ENCODE results near the gene THADA.
A peak's percentile ranks its signal among the peaks of the same experiment; 100 is the strongest.
"Not testable (repeated sequence)": the region's sequence is repeated elsewhere in the genome, so short reads cannot be mapped to it uniquely, and the experiment has no call there.

THADA gene

DNA sequence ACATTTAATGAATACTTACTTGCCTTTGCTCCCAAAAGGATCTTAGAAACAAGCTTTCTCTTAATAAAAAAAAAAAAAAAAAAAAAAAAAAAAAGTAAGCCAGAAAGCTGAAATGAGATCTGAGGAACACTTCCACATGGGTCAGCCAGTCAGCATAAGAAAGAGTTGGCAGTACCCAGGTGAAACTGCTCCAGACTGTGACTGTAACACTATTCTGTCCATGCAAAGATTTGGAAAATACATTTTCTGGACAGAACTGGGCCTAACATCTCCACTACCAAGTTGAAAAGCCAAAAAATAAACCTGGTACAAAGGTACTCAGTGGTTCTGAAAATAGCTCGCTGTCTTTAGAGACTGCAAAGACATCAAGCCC is 135.7 kb downstream of the THADA start:
- no peak for DNase-seq

DNA sequence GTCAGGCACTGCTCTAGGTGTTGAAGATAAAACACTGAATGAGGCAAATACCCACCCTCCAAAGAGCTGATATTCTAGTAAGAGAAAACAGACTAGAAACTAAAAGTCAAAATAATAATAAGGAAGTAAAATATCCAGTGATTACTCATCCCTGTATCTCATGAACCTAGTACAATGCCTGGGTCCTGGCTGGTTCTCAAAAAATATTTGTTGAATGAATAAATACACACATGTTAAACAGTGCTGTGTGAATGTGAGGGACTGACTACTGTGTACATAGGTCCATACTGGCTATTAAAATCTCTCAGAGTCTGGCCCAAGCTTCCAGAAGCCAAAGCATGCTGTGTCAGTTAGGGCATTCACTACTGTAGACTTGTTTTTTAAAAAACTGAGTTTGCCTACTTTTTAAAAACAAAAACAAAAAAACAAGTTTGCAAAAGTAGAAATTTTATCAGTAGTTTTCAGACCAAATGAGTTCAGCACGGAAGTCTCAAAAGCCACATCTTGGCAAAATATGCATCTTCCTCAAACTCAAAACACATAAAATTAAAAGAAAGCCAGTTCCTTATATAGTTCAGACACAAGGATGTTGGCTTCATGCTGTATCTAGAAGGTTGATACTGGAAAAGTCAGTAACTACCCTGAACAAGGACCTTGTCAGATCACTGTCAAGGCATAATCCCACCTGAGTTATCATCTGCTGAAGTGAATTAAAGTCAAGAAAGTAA is 136.2 kb downstream of the THADA start:
- no peak for DNase-seq

DNA sequence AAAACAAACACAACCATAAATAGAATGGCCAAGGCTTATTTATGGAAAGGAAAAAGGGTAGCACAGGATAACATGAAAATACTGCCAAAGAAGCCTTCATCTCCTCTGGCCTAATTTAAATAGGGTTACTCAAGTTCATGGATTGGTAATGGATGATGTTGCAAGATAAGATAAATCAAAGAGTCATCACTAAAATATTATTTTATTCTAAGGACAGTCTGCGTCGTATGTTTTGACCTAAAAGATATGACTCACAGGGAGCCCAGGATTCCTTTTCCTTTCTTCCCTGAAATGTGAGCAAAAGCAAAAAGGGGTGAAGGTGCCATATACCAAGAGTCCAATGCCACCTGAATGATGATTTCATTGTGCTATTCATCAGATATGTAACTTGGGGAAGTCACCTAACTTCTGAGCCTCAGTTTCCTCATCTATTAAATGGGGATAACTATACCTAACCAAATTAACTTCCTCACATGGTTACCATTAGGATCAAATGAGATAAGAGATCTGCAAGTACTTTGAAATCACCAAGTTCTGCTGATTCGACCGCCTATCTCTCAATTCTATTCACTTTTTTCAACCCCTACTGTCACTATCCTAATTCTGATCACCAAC is 137.7 kb downstream of the THADA start:
- DNase-seq = no peak

DNA sequence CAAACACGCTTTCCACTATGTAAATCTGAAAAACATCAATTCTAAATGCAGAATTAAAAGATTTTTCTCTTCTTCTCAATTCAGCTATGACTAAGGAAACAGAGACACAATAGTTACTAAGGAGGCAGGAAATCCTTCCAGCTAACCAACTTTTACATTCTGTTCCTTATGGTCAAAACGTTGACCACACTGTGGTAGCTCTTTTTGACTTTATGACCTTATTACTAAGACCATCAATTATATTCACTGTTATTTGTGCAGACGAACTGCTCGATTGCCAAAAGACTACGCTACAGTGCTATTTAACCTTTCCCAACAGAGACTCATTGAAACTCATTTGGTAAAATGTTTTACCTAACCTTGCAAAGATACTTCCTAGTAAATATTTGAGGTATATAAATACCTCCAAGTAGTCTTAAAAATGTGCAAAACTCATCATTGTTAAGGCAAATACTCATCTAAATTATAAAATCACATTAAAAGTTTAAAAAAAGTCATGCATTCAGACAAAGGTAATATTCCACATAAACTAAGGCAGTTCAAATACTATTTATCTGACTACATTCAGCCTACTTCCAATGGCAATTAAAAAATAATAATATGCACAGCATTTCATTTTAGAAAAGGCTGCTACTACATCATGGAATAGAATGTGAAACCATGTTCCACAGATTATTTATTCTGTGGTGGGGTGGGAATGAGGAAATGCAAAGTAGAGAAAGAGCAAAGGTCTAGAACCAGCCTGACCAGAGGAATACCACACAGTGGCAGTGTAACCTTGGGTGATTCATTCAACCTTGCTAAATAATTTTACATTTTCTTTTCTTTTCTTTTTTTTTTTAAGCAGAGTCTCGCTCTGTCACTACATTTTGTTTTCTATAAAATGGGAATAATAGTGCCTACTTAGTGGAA is 139.9 kb downstream of the THADA start:
- no peak for DNase-seq

DNA sequence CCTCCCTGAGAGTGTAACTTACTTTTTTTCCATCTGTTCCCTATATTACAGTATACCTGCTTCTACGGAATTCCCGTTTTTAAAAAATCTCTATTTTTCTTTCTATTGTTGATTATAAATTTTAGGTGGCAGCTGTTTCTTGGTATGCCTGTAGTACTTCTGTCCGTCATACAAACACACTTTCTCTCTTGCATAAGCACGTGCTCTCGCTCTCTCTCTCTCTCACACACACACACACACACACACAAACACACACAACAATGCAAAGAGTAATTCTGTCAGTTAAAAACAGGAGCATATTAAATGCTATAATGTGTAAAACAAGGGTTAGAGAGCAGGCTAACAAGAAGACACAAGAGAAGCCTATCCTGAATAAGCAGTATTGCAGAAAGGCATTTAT is 140.5 kb downstream of the THADA start:
- DNase-seq = no peak

DNA sequence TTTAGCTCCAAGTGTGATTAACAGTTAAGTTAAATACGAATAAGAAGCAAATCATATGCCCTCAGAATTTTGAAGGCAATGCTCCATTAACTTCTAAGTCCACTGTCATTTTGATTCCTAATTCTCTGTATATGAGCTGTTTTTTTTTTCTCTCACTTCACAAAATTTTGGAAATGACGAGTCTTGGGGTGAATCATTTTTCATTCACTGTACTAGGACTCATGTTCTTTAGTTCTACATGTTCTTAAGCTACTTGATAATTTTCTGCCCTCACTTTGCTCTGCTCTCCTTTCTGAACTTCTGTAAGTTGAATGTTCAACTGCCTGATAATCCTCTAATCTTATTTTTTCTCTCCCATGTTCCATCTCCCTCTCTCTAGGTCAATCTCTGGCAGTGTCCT is 141.0 kb downstream of the THADA start:
- no peak for DNase-seq

DNA sequence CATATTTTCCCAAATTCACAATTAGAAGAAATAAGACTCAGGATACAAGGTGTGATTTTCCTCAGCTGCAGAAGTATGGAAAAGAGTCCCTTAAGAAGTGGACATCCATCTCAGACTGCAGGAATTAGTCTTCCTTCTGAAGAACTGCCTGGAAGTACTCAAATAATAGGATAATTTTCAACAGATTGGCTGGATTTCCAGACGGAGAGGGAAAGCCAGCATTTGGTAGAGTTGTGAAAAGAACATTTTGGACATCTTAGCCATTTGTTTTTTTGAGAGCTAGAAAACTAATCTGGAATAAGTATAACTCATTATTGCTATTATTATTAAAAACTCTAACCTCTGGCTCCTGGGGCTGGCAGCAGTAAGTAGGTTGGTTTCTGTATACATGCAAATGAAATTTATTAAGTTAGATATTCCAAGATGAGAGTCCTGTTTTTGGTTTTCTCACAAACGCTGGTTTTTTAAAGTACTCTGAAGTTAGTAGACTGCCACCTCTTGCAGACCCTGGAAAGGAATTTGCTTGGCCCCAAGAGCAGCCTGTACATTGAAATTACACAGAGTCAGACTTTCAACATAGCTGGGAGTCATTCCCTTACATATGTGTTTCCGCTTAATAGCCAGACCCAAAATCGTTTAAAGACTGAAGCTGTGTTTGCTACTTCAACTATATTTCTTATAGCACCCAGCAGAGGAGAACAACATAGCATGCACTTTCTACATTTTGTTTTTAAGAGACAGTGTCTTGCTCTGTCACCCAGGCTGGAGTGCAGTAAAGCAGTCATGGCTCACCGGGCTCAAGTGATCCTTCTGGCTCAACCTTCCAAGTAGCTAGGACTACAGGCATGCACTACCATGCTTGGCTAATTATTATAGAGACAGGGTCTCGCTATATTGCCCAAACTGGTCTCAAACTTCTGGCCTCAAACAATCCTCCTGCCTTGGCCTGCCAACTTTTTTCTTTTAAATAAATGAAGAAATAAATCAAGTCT is 142.4 kb downstream of the THADA start:
- DNase-seq = peak; percentile 53

DNA sequence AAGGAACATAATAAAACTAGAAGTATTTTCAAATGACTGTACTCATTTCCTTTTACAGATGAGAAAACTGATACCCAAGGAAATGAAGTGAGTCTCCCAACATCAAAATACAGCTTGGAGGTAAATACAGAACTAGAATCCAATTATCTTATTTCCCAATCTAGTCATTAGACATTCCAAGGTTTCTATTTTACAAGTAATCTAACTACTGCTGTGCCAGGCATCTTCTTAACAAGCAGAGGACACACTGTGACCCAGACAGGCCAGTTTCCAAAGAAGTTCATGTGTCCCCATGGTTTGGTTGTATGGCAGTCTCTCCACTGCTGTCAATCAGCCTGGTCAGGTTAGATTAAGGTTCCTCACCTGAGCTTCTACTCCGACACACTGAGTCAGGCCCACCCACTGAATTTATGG is 143.5 kb downstream of the THADA start:
- DNase-seq = no peak

DNA sequence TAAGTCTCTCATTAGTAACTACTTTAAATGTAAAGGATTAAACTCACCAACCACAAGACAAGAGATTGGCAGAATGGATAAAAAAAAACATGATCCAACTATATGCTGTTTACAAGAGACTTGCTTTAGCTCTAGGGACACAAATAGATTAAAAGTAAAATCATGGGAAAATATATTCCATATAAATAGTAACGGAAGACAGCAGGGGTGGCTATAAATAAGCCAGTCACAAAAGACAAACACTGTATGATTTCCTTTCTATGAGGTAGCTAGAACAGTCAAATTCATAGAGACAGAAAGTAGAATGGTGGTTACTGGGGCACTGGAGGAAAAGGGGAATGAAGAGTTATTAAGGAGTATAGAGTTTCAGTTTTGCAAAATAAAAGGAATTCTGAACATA is 145.2 kb downstream of the THADA start:
- no peak for DNase-seq

DNA sequence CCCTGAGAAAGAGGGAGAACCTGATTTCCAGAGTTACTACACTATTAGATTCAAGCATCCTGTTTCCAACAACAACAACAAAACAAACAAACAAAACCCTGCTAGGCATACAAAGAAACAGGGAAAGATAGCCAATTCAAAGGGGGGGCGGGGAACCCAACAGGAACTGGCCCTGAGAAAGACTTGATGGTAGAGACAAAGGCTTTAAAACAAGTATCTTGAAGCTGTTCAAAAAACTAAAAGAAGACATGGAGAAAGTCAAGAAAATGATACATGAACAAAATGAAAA is 147.1 kb downstream of the THADA start:
- no peak for DNase-seq

DNA sequence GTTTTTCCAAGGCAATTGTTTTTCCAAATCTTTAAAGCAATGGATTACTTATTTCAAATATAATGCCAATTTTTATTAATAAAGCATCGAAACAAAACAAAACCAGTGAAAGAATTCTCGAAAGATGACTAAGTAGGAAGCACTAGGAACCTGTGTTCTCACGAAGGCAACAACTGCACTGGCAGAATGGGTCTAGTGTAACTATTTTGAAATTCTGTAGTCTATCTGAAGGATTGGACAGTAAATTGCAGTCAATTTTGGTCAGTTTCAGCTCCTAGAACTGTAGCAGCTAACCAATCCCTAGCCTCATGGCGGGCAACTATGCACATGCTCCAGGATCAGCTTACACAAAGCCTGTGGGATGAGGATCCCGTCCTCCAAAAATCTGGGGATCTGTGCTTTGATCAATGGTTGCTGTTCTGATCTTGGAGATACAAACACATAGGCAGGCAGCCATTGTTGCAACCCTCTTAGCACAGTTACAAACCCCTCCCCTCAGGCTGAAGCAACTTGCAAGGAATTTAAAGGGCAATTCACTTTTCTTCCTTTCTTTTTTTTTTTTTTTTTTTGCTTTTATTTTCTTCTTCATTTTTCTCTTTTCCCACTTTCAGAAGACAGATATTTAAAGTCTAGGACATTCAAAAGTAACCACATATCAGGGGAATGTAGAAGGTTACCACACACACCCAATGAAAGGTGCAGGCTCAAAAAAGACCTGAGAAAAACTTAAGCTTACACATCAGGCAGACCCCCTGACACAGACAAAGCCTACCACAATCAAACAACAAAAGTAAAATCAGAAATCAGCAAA is 147.6 kb downstream of the THADA start:
- no peak for DNase-seq

DNA sequence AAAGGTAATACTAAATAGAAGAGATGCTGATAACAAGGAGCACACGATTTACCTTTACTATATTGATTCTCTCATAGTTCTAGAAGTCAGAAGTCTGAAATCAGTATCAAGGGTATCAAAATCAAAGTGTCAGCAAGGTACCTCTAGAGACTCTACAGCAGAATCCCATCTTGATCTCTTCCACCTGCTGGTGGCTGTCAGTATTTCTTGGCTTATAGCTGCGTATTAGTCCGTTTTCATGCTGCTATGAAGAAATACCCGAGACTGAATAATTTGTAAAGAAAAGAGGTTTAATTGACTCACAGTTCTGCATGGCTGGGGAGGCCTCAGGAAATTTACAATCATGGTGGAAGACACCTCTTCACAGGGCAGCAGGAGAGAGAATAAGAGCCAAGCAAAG is 149.1 kb downstream of the THADA start:
- DNase-seq = not testable (repeated sequence)

DNA sequence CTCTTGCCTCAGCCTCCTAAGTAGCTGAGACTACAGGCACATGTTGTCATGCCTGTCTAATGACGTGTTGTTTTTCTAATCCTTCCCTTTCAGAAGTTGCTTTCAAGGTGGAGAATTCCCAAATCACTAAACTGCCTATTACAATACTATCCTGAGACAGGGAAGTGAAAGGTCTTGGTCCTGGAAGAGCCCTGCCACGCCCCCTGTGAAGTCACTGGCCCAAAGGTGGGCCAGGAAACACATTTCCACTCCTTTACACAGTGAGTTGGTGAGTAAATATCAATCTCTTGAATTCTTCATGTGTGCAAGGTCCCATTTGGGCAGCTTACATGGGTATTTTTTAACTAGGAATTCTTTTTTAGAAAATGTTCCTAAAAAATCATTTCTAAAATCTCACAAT is 150.1 kb downstream of the THADA start:
- no peak for DNase-seq

DNA sequence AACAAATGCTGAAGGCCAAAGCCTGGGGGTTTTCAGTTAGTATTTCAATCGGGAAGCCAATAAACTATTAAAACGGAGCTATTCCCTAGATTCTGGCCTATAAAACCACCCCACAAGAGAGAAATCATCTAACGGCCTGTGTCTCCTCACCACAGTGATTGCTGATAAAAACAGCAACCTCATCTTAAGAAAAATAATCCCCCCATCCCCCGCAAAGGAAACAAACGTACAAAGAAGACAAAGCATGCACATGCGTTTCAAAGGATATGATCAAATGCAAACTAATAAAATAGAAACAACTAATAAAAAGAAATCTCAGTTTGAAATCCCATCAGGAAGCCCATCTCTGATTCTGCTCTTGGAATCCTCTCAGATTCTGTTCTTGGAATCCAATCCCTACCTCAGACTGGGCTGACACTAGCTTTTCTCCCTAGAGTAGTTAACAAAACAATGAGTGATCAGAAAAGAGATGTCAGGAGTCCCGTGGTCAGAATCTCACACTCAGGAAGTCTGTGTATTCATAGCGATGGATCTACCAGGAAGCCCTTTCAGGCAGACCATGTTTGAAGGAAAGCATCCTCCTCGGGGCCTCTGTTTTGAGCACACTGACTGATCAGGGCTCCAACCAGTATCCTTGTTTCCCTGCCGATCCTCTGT is 150.7 kb downstream of the THADA start:
- no peak for DNase-seq

DNA sequence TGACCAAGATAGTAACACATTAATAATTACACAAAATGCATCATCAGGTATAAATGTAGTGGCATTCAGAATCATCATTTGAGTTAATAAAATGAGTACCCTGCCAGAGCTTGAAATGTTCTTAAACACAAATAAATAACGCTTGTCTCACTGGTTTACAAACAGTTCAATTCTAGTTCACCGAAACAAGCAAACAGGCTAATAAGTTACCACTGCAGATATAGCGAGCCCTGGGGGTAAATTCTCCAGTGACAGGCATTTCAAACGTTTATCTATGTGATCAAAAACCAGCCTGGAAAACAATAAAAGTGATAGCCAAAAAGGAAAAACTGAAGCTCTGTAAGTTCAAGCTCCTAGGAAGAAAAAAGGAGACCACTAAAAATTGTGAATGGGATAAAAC is 152.6 kb downstream of the THADA start:
- DNase-seq = no peak

DNA sequence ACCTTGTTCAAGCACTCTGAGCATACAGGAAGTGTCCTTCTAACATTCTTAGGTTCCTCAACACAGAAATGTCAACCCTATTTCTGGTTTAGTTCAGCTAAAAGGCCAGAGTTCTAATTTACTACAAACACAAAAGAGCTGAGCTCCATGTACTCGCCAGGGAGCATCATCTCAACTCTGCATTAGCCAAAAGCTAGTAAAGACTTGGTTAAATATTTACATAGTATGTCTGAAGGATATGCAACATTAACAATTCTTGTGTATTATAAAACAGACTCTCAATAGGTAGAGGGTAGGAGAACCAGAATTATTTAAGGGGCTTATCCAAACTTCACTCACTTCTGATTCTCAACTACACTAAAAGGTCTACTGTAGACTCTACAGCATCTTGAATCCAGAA is 154.6 kb downstream of the THADA start:
- peak; percentile 53 for DNase-seq

DNA sequence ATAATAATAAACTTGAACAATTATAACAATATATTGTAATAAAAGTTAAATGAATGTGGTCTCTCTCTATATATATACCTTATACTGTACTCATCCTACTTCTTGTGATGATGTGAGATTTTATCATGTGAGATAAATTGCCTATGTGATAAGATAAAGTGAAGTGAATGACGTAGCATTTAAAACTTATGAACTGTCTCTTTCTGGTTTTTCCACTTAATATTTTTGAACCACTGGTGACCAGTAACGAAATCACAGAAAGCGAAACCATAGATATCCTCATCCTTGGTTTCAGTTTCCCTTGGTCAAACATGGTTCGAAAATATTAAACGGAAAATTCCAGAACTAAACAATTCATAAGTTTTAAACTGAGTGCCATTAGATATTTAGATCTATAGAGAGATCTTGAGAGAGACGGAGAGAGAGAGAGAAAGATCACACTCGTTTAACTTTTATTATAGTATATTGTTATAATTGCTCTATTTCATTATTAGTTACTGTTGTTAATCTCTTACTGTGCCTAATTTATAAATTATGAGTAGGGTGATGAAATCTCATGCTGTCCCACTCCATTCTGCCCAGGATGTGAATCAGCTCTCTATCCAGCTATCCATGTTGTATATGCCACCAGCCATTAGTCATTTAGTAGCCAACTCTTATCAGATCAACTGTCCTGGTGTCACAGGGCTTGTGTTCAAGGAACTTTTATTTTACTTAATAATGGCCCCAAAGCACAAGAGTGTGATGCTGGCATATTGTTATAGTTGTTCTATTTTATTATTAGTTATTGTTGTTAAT is 156.8 kb downstream of the THADA start:
- DNase-seq = no peak

DNA sequence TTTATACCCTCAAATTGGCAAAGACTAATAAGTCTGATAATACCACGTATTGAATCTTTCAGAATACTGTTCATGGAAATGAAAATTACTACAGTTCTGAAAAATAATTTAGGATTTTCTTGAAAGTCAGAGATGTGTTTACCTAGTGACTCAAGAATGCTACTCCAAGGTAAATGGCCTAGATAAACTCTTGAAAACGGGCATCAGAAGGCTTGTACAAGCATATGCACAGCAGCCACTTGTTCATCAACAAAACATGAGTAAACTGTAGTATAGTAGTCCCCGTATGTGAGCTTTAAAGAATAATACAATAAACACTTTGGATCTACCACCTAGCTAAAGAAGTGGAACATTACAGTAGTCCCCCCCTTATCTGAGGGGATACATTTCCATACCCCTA is 157.5 kb downstream of the THADA start:
- DNase-seq = peak; percentile 44

DNA sequence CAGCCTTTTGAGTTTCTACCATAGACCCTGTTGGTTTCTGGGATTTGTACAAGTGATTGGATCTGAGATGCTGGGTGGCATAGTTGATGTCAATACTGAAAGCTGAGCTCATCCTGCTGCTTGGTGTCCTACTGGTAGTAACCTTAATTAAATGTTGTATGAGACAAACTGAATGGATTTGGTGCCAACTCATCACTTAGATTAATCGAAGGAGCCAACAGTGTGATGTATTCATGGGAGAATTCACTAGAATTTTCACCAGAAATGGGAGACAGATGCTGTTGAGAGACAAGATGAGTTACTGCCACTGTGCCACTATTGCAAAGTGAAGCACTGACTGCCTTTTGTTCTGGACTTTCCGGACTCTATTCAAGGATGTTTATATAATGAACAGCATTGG is 158.5 kb downstream of the THADA start:
- no peak for DNase-seq

DNA sequence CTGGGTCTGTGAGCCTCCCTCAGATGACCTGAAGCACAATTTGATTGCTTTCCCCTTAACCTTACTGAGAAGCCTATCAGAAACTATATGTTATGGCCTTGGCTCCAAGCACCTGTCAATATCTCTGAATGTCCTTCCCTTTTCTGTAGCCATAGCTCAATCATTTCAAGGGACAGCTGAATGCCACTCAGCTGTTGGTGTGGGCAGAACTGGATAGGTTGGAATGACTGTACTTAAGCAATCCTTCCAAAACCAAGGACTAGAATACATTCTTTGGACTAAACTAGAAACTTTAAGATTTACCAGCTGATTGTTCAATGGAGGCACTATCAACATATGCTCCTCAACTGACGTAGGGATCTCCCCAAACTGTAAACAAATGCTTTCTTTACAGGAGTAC is 159.4 kb downstream of the THADA start:
- DNase-seq = no peak

DNA sequence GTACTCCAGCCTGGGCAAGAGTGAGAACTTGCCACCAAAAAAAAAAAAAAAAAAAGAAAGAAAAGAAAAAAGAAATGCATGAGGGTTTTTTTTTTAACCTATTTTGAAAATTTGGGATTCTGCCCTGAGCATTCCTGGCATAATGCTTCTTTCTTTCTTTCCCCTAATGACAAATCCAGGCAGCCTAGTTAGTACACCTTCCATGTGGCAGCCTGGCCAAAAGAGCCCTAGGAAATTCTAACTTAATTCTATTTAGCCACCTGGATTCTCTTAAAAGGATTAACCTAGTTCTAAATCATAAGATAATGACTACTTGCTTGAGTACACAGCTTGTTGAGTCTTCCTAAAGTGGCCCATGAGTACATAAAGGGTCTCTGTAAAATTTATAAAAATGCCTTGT is 160.1 kb downstream of the THADA start:
- peak; percentile 26 for DNase-seq
